A549 treated with AZD2906 at 1 μM for 4 hours (cell line): Measurements from ENCODE around the gene RBP7. TPM values are rescaled to one million over a fixed set of nuclear protein-coding genes. Genes with fewer than 3 reads are reported as not detected.

Experiments used
- total RNA-seq: library from RNA; stranded (reverse); fragments of 200-300 nt; extraction: Qiagen RNA extraction; gene quantifications from 5 replicates; pipeline ENCODE4 v1.2.3, GENCODE V29; 2022

The RBP7 gene
- 4.8 to 6.0 TPM (median 5.2 TPM) in 5 replicates for total RNA-seq

DNA sequence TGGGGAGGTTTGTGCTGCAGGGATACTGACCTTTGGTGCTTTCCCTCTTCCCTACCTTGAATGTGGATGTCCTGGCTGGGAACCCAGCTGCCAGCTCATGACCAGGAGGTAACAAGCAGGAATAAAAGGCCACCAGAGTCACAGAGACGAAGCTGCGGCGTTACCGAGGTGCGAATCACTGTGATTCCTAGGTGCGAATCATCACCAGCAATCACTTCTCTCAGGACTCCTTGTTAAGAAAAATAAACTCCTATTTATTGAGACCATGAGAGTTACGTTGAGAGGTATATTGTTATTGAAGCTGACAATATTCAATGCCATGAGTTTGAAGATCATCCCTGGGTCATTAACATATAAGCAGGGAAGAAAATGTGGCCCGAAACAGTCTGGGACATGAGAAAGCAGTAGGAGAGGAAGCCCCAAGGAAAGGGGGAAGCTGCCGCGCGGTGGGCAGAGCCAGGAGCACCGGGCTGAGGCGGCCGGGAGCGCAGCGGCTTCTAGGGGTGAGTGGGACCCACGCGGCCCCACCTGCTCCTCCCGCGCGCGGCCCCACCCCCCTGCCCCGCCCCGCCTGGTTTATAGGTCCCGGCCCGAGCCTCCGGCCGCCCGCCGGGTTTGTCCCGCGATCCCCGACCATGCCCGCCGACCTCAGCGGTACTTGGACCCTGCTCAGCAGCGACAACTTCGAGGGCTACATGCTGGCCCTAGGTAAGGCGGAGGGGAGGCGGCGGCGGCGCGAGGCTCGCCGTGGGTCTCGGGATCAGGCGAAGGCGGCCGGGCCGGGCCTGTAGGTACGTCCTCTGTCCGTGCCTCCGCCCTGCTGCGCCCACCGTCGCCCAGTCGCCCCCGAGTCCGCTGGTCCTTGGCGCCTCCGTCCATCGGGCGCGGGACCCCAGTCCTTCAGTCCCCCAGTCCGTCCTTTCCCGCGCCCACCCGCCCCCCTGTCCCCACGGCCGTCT, at the start of gene RBP7:
TSS of gene RBP7 (plus strand) at position 605 of the 959 bp plus-strand sequence. CDS start at position 636, 31 bp downstream.

DNA sequence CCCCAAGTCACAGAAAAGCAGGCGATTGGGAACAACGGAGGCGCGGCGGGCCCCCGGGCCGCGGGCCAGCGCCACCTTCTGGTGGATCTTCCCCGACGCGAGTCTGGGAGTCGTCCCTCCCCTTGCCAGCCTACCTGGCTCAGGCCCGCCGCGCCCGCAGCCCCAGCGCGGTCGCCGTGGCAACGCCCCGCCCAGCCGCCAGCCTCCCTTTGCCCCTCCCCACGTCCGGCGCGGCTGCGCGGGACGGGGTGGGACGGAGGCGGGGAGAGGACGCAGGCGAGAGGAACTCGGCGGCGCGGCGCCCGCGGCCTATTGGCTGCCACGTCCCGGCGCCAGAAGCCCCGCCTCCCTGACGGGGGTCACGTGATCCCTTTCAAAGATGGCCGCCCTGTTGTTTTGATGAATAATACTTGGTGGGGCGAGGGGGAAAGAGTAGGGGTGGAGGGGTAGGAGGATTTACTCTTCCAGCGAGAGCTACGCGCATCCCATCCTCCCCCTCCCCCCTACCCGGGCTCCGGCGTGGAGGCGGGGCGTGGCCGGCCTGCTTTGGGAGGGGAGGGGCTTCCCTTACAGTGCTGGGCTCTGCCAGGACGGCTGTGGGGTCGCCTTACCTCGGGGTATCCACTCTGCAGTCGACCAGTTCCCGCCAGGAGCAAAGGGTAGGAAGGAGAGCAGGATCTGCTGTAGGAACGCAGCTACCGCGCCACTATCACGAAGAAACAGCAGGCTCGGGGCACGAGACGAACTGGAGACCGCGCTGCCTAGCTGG, 35.7 kb downstream of the RBP7 start, which contains the start of gene UBE4B:
TSS of gene UBE4B (plus strand) at position 369 of the 769 bp plus-strand sequence. CDS start 713 bp downstream, outside the sequence.

Other genes starting within 250 kb of the RBP7 start
- gene CLSTN1, start 173.3 kb upstream of the RBP7 start, total RNA-seq = 59.0 to 63.5 TPM (median 60.7 TPM) in 5 replicates
- 8.7 to 10.9 TPM (median 10.8 TPM) in 5 replicates for gene CTNNBIP1, start 87.0 kb upstream of the RBP7 start, total RNA-seq
- 17.5 to 27.7 TPM (median 18.9 TPM) in 5 replicates for gene LZIC, start 53.8 kb upstream of the RBP7 start, total RNA-seq
- gene NMNAT1, start 53.8 kb upstream of the RBP7 start, total RNA-seq = 2.0 to 3.5 TPM (median 2.2 TPM) in 5 replicates
- 12.1 to 13.6 TPM (median 12.7 TPM) in 5 replicates for gene UBE4B, start 35.7 kb downstream of the RBP7 start, total RNA-seq
- gene KIF1B, start 213.3 kb downstream of the RBP7 start, total RNA-seq = 10.4 to 14.8 TPM (median 12.6 TPM) in 5 replicates